Brain microvascular endothelial cell (primary cell): Measurements from ENCODE around the gene OR1J2.
"Not testable (repeated sequence)": the region's sequence is repeated elsewhere in the genome, so short reads cannot be mapped to it uniquely, and the experiment has no call there.

Experiments
- DNase-seq: peaks from one replicate; pipeline ENCODE4 v3.0.0-alpha.2; 2020
- H3K27ac ChIP-seq: fragments of 250-450 bp; sonication (Bioruptor Pico); 2 replicates; pipeline ENCODE4 v1.5.1; 2020; ENCODE audit warnings: mild to moderate bottlenecking, moderate library complexity
- H3K27me3 ChIP-seq: fragments of 250-450 bp; sonication (Bioruptor Pico); replicated peaks from 2 replicates; pipeline ENCODE4 v1.5.1; 2020; ENCODE audit warnings: mild to moderate bottlenecking
- H3K36me3 ChIP-seq: fragments of 250-450 bp; sonication (Bioruptor Pico); replicated peaks from 2 replicates; pipeline ENCODE4 v1.5.1; 2020; ENCODE audit warnings: mild to moderate bottlenecking
- H3K4me3 ChIP-seq: 2 replicates; pipeline ENCODE4 v1.5.1; 2011; ENCODE audit warnings: low read depth, mild to moderate bottlenecking, control low read depth, low read length, moderate library complexity
- in situ Hi-C: cut with HindIII; loops from 2 replicates; pipeline ENCODE4 v1.10.0; 2017; ENCODE audit warnings: low sequenced_read_pairs, low pct_ligation_motif_present
- TF ChIP-seq, protein P1 (sequence below): IDR thresholded peaks from 2 replicates; pipeline ENCODE4 v1.5.1; 2011; ENCODE audit warnings: low read depth, mild to moderate bottlenecking, moderate library complexity, low read length, control low read depth, inconsistent platforms; ENCODE audit errors: missing control alignments

The OR1J2 gene

DNA sequence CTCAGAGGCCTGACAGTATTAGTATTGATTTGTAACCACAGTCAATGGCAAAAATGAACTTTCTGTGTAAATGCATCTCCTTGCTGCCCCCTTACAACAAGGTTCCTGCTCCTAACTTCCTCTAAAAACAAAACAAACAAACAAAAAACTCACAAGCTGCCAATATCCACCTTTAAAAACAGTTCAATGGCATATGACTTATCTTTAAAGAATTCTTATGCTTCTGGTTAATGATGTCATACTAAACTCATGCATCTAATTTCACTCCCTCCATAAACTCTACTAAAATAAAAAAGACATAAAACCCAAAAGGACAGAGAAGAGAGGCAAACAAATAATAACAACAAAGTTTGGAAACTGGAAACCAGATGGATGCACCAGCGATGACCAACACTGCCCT is 25.5 kb downstream of the OR1J2 start:
- Histone ChIP-seq H3K27me3 (no peaks in the 10 kb centered on the region), H3K4me3 (no peak overlapping the region), H3K27ac (no peak overlapping the region), H3K36me3 (no peaks in the 10 kb centered on the region)
- no peak for DNase-seq
- in situ Hi-C loops, result no loop called here
- TF ChIP-seq, protein P1, sequence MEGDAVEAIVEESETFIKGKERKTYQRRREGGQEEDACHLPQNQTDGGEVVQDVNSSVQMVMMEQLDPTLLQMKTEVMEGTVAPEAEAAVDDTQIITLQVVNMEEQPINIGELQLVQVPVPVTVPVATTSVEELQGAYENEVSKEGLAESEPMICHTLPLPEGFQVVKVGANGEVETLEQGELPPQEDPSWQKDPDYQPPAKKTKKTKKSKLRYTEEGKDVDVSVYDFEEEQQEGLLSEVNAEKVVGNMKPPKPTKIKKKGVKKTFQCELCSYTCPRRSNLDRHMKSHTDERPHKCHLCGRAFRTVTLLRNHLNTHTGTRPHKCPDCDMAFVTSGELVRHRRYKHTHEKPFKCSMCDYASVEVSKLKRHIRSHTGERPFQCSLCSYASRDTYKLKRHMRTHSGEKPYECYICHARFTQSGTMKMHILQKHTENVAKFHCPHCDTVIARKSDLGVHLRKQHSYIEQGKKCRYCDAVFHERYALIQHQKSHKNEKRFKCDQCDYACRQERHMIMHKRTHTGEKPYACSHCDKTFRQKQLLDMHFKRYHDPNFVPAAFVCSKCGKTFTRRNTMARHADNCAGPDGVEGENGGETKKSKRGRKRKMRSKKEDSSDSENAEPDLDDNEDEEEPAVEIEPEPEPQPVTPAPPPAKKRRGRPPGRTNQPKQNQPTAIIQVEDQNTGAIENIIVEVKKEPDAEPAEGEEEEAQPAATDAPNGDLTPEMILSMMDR, result no peak

GRCh38 chr9:122537066-122537465 is 26.5 kb downstream of the OR1J2 start:
- H3K27ac ChIP-seq, H3K4me3 ChIP-seq: not testable (repeated sequence)

DNA sequence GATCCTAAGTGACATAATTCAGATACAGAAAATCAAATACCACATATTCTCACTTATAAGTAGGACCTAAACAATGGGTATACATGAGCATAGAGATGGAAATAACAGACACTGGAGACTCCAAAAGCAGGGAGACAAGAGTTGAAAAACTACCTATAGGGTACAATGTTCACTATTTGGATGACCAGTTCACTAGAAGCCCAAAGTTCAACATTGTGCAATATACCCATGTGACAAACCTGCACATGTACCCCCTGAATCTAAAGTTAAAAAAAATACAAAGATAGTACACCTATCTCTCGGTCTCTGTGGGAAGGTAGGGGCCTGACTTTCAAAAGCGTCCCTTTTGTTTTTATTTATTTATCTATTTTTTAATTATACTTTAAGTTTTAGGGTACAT is 28.2 kb downstream of the OR1J2 start:
- no peaks in the 10 kb centered on the region for H3K36me3 ChIP-seq
- no peak overlapping the region for H3K4me3 ChIP-seq
- H3K27me3 ChIP-seq, result no peaks in the 10 kb centered on the region
- no peak for DNase-seq
- TF ChIP-seq, protein P1, result no peak
- H3K27ac ChIP-seq, result no peak overlapping the region
- in situ Hi-C loops, result no loop called here

More at GRCh38 chr9:122537066-122537465, 26.5 kb downstream of the OR1J2 start:
- H3K36me3 ChIP-seq, H3K27me3 ChIP-seq, DNase-seq, in situ Hi-C loops: not testable (repeated sequence)

DNA sequence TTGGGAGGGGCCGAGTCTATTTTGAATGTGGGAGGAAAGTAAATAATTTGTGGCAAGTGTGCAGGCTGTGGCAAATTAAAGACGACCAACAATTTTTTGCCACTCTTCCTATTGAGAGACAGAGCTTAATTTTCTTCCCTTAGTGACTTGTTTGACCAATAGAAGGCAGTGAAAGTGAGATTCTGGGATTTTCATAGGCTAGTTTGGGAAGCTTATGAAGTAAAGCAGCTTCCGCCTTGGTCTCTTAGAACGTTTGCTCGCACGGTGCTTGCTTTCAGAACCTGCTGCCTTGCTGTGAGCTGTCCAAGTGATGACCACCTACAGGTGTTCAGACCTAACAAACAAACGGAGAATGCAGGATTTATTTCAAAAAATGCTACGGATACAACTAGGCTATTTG is 35.6 kb downstream of the OR1J2 start:
- no peak for DNase-seq
- TF ChIP-seq, protein P1, result no peak
- Histone ChIP-seq H3K27ac (no peak overlapping the region), H3K36me3 (no peaks in the 10 kb centered on the region), H3K4me3 (no peak overlapping the region), H3K27me3 (no peaks in the 10 kb centered on the region)
- in situ Hi-C loops, result no loop called here

- DNase-seq, result no peak
- Histone ChIP-seq H3K36me3 (no peaks in the 10 kb centered on the region), H3K4me3 (no peak overlapping the region), H3K27me3 (no peaks in the 10 kb centered on the region), H3K27ac (no peak overlapping the region)
- TF ChIP-seq, protein P1, result no peak
- in situ Hi-C loops, result no loop called here
These were observed 40.8 kb downstream of the OR1J2 start for GRCh38 chr9:122551371-122551770.

DNA sequence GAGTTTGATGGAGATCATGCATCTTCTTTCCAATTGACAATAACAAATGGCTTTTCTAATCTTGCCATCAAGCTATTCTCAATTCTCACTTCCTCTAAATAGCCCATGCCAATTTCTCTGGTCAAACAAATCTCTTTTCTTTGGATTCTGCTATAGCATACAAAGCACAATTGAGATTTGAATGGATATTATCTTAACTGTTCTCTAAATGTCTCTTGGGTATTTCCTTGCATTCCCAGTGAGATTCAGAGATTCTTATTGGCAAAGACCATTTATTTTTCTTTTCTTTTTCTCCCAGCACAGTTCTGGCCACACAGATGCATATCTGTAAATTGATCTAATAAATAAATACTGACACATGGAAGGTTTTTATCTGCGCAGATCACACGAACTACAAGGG is 42.2 kb downstream of the OR1J2 start, which contains the start of gene OR1N2:
TSS of gene OR1N2 (plus strand) at position 301 of the 400 bp plus-strand sequence. CDS start 100 bp downstream, outside the sequence.
- H3K36me3 ChIP-seq, result no peaks in the 10 kb centered on the region
- TF ChIP-seq, protein P1, result no peak
- DNase-seq, result no peak
- no peak within 1 kb of the TSS for H3K27ac ChIP-seq
- H3K4me3 ChIP-seq, result no peak within 1 kb of the TSS
- in situ Hi-C loops, result no loop called here
- no peaks in the 10 kb centered on the region for H3K27me3 ChIP-seq
